Glutamatergic neuron (in vitro differentiated cells): ENCODE measurements around the gene ANXA5. TPM values are rescaled to one million over a fixed set of nuclear protein-coding genes. Genes with fewer than 3 reads are reported as not detected.
"Not testable (repeated sequence)": the region's sequence is repeated elsewhere in the genome, so short reads cannot be mapped to it uniquely, and the experiment has no call there.

Source experiments
- DNase-seq: peaks from one replicate; pipeline ENCODE4 v3.0.0; 2022
- H3K27ac Mint-ChIP-seq: one replicate; pipeline ENCODE4 v1.8.0; 2020; ENCODE audit warnings: mild to moderate bottlenecking, mixed read lengths, inconsistent platforms; ENCODE audit not compliant: unreplicated experiment
- H3K27me3 Mint-ChIP-seq: one replicate; pipeline ENCODE4 v1.8.0; 2020; ENCODE audit warnings: mild to moderate bottlenecking, moderate library complexity, mixed read lengths, inconsistent platforms; ENCODE audit not compliant: unreplicated experiment
- H3K36me3 Mint-ChIP-seq: one replicate; pipeline ENCODE4 v1.8.0; 2020; ENCODE audit warnings: mild to moderate bottlenecking, mixed read lengths, inconsistent platforms; ENCODE audit not compliant: unreplicated experiment
- H3K4me1 Mint-ChIP-seq: one replicate; pipeline ENCODE4 v1.8.0; 2020; ENCODE audit warnings: mild to moderate bottlenecking, low read depth, mixed read lengths, inconsistent platforms; ENCODE audit not compliant: unreplicated experiment
- H3K4me3 Mint-ChIP-seq: one replicate; pipeline ENCODE4 v1.8.0; 2020; ENCODE audit warnings: mild to moderate bottlenecking, mixed read lengths, inconsistent platforms; ENCODE audit not compliant: unreplicated experiment
- H3K9me3 Mint-ChIP-seq: one replicate; pipeline ENCODE4 v1.8.0; 2020; ENCODE audit warnings: mild to moderate bottlenecking, moderate library complexity, mixed read lengths, inconsistent platforms; ENCODE audit not compliant: unreplicated experiment
- total RNA-seq: library from RNA; stranded (reverse); fragmentation: NEBNext Ultra II Directional; extraction: Animal tissue kit (Norgen Biotek cat#: 25700); gene quantifications from one replicate; pipeline ENCODE4 v1.2.1, GENCODE V29; 2021; ENCODE audit not compliant: unreplicated experiment
- TF ChIP-seq, protein P1 (sequence below): fragments of 200-600 bp; sonication (generic); IDR thresholded peaks from one replicate; pipeline ENCODE4 v1.5.0; 2021; ENCODE audit not compliant: partially characterized antibody, unreplicated experiment

ANXA5 gene
- total RNA-seq, 1 donor from 2014 or later = 250 TPM

DNA sequence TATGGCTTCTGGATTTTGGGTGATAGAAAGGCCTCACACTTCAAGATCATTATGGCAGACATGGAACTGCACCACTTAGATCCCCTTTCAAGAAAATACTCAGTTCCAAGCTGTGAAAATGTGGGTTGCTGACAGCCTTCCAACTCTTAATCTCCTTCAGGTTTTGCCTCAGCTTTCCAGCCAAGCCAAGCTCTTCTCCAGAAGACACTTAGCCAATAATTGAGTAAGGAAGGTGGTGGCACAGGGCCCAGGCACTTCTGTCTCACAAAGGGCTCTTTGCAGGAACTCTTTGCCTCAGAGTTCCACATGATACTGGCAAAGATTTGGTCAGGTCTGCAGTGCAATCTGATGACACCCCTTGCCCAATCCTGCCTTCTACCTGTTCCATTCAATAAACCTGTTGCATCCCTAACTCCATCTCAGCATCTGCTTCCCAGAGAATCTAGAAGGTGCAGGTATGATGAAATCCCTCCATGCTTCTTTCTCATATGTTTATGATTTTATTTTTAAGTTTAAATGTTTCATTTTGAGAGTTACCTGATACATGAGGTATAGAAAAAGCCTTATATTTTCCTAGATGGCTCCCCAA, 30.6 kb downstream of the ANXA5 start:
- Mint-ChIP-seq H3K27ac (no peak overlapping the region), H3K27me3 (no peaks in the 10 kb centered on the region), H3K9me3 (no peaks in the 10 kb centered on the region), H3K4me1 (no peaks in the 10 kb centered on the region), H3K4me3 (no peak overlapping the region), H3K36me3 (no peaks in the 10 kb centered on the region)
- TF ChIP-seq, protein P1, sequence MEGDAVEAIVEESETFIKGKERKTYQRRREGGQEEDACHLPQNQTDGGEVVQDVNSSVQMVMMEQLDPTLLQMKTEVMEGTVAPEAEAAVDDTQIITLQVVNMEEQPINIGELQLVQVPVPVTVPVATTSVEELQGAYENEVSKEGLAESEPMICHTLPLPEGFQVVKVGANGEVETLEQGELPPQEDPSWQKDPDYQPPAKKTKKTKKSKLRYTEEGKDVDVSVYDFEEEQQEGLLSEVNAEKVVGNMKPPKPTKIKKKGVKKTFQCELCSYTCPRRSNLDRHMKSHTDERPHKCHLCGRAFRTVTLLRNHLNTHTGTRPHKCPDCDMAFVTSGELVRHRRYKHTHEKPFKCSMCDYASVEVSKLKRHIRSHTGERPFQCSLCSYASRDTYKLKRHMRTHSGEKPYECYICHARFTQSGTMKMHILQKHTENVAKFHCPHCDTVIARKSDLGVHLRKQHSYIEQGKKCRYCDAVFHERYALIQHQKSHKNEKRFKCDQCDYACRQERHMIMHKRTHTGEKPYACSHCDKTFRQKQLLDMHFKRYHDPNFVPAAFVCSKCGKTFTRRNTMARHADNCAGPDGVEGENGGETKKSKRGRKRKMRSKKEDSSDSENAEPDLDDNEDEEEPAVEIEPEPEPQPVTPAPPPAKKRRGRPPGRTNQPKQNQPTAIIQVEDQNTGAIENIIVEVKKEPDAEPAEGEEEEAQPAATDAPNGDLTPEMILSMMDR = no peak
- no peak for DNase-seq

DNA sequence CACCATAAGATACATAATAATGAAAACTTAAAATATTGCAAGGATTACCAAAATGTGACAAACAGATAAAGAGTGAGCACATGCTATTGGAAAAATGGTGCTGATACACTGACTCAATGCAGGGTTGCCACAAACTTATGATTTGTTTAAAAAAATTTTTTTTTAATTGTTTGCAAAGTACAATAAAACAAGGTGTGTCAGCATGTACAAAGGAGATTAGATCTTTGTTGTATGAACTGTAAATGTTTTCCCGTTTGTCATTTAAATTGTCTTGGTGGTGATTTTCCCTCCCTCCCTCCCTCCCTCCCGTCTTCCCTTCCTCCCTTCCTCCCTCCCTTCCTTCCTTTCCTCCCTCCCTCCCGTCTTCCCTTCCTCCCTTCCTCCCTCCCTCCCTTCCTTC, 31.4 kb downstream of the ANXA5 start:
- Mint-ChIP-seq H3K27me3 (no peaks in the 10 kb centered on the region), H3K4me3 (no peak overlapping the region), H3K4me1 (no peaks in the 10 kb centered on the region), H3K9me3 (no peaks in the 10 kb centered on the region), H3K27ac (no peak overlapping the region), H3K36me3 (no peaks in the 10 kb centered on the region)
- DNase-seq = no peak
- TF ChIP-seq, protein P1 = no peak

DNA sequence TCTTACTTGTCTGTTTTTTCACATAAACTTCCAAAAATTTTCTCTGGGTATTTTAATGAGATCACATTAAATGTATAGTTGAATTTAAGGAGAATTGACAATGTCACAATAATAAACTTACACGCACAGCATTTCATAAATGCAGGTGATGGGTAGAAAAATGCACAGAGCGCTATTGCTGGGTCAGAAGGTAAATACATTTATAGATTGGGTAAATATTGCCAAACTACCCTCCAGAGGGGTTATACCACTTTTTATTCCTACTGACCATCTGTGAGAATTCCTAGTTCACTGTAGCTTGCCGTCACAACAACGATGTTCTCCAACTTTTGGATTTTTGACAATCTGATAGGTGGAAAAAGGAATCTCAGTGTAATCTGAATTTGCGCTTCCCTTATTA, 34.6 kb downstream of the ANXA5 start:
- Mint-ChIP-seq H3K36me3 (no peaks in the 10 kb centered on the region), H3K9me3 (no peaks in the 10 kb centered on the region), H3K27ac (no peak overlapping the region), H3K4me1 (no peaks in the 10 kb centered on the region), H3K4me3 (no peak overlapping the region), H3K27me3 (no peaks in the 10 kb centered on the region)
- no peak for DNase-seq
- TF ChIP-seq, protein P1 = no peak

DNA sequence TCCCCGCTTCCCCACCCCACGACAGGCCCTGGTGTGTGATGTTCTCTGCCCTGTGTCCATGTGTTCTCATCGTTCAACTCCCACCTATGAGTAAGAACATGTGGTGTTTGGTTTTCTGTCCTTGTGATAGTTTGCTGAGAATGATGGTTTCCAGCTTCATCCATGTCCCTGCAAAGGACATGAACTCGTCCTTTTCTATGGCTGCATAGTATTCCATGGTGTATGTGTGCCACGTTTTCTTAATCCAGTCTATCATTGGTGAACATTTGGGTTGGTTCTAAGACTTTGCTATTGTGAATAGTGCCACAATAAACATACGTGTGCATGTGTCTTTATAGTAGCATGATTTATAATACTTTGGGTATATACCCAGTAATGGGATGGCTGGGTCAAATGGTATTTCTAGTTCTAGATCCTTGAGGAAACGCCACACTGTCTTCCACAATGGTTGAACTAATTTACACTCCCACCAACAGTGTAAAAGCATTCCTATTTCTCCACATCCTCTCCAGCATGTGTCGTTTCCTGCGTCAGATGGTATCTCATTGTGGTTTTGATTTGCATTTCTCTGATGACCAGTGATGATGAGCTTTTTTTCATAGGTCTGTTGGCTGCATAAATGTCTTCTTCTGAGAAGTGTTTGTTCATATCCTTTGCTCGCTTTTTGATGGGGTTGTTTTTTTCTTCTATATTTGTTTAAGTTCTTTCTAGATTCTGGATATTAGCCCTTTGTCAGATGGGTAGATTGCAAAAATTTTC, 36.4 kb downstream of the ANXA5 start:
- not testable (repeated sequence) for H3K9me3 Mint-ChIP-seq, H3K27me3 Mint-ChIP-seq, H3K4me3 Mint-ChIP-seq, H3K27ac Mint-ChIP-seq, H3K4me1 Mint-ChIP-seq, DNase-seq, H3K36me3 Mint-ChIP-seq

DNA sequence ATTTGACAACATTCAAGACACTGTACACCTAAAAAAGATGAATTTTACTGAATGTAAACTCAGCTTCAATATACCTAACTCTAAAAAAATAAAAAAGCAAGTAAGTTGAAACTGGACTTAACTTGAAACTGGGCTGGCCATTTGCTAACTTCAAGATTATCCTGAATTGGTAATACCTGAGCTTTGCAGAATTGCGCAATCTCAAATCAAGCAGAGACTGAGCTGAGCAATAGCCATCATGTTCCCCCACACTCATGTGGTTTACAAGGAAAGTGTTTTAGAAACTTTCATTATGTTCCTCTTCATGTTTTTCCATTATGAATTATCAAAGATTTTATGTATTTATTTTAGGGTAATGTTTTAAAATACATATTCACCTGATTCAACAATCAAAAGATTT, 38.7 kb downstream of the ANXA5 start:
- TF ChIP-seq, protein P1 = no peak
- Mint-ChIP-seq H3K36me3 (no peaks in the 10 kb centered on the region), H3K27ac (no peak overlapping the region), H3K9me3 (no peaks in the 10 kb centered on the region), H3K27me3 (peaks cover 3% of the 10 kb centered on the region), H3K4me3 (no peak overlapping the region), H3K4me1 (no peaks in the 10 kb centered on the region)
- DNase-seq = no peak
